ENCODE data around the gene GDI1.
A peak's percentile ranks its signal among the peaks of the same experiment; 100 is the strongest.

Gene GDI1

GRCh38 chrX:154443992-154444754 is 7.2 kb downstream of the GDI1 start, which contains the start of gene FAM50A:
FAM50A (plus strand) TSS chrX:154444141; CDS start chrX:154444236, 95 bp downstream.
- DNase-seq (ENCODE audit: insufficient read length): peak; percentile 86
- no peak for TF ChIP-seq POLR2A (IDR thresholded peaks at IDR 0.05; ENCODE audit: low read depth, low read length)
- no peak for TF ChIP-seq TAF1 (IDR thresholded peaks at IDR 0.05; ENCODE audit: borderline replicate concordance, low read depth, low read length)
- TF ChIP-seq POLR2AphosphoS5 (IDR thresholded peaks at IDR 0.05; ENCODE audit: low read depth, low read length): no peak
- FAIRE-seq: peak; percentile 84

GRCh38 chrX:154444755-154445246 is 7.8 kb downstream of the GDI1 start:
- FAIRE-seq (no peak), DNase-seq (ENCODE audit: insufficient read length) (no peak)
- TF ChIP-seq POLR2A (IDR thresholded peaks at IDR 0.05; ENCODE audit: low read depth, low read length): no peak

GRCh38 chrX:154445776-154446175 is 8.8 kb downstream of the GDI1 start:
- DNase-seq (ENCODE audit: insufficient read length) (no peak), FAIRE-seq (no peak)
- TF ChIP-seq TAF1 (IDR thresholded peaks at IDR 0.05; ENCODE audit: borderline replicate concordance, low read depth, low read length) (no peak), POLR2A (IDR thresholded peaks at IDR 0.05; ENCODE audit: low read depth, low read length) (no peak), POLR2AphosphoS5 (IDR thresholded peaks at IDR 0.05; ENCODE audit: low read depth, low read length) (no peak)

GRCh38 chrX:154446430-154446829 is 9.5 kb downstream of the GDI1 start:
- TF ChIP-seq POLR2A (IDR thresholded peaks at IDR 0.05; ENCODE audit: low read depth, low read length) (no peak), TAF1 (IDR thresholded peaks at IDR 0.05; ENCODE audit: borderline replicate concordance, low read depth, low read length) (no peak), POLR2AphosphoS5 (IDR thresholded peaks at IDR 0.05; ENCODE audit: low read depth, low read length) (no peak)
- DNase-seq (ENCODE audit: insufficient read length) (no peak), FAIRE-seq (no peak)

GRCh38 chrX:154448484-154448883 is 11.5 kb downstream of the GDI1 start:
- no peak for FAIRE-seq
- DNase-seq (ENCODE audit: insufficient read length): no peak
- TF ChIP-seq TAF1 (IDR thresholded peaks at IDR 0.05; ENCODE audit: borderline replicate concordance, low read depth, low read length): no peak
- no peak for TF ChIP-seq POLR2AphosphoS5 (IDR thresholded peaks at IDR 0.05; ENCODE audit: low read depth, low read length)
- TF ChIP-seq POLR2A (IDR thresholded peaks at IDR 0.05; ENCODE audit: low read depth, low read length): no peak

- DNase-seq (ENCODE audit: insufficient read length) (no peak), FAIRE-seq (no peak)
- no peak for TF ChIP-seq TAF1 (IDR thresholded peaks at IDR 0.05; ENCODE audit: borderline replicate concordance, low read depth, low read length)
- TF ChIP-seq POLR2A (IDR thresholded peaks at IDR 0.05; ENCODE audit: low read depth, low read length): no peak
- TF ChIP-seq POLR2AphosphoS5 (IDR thresholded peaks at IDR 0.05; ENCODE audit: low read depth, low read length): no peak
Observed at GRCh38 chrX:154449618-154450017, 12.7 kb downstream of the GDI1 start.

- no peak for DNase-seq (ENCODE audit: insufficient read length)
- no peak for FAIRE-seq
- no peak for TF ChIP-seq POLR2AphosphoS5 (IDR thresholded peaks at IDR 0.05; ENCODE audit: low read depth, low read length)
- no peak for TF ChIP-seq POLR2A (IDR thresholded peaks at IDR 0.05; ENCODE audit: low read depth, low read length)
- no peak for TF ChIP-seq TAF1 (IDR thresholded peaks at IDR 0.05; ENCODE audit: borderline replicate concordance, low read depth, low read length)
Observed at GRCh38 chrX:154450312-154450711, 13.4 kb downstream of the GDI1 start.

GRCh38 chrX:154452823-154453222 is 15.9 kb downstream of the GDI1 start:
- FAIRE-seq: no peak
- no peak for DNase-seq (ENCODE audit: insufficient read length)
- TF ChIP-seq POLR2A (IDR thresholded peaks at IDR 0.05; ENCODE audit: low read depth, low read length): no peak
- TF ChIP-seq POLR2AphosphoS5 (IDR thresholded peaks at IDR 0.05; ENCODE audit: low read depth, low read length): no peak
- TF ChIP-seq TAF1 (IDR thresholded peaks at IDR 0.05; ENCODE audit: borderline replicate concordance, low read depth, low read length): no peak

GRCh38 chrX:154457491-154458115 is 20.6 kb downstream of the GDI1 start:
- peak; percentile 76 for DNase-seq (ENCODE audit: insufficient read length)
- no peak for FAIRE-seq
- TF ChIP-seq POLR2A (IDR thresholded peaks at IDR 0.05; ENCODE audit: low read depth, low read length): no peak
- TF ChIP-seq TAF1 (IDR thresholded peaks at IDR 0.05; ENCODE audit: borderline replicate concordance, low read depth, low read length): no peak
- no peak for TF ChIP-seq POLR2AphosphoS5 (IDR thresholded peaks at IDR 0.05; ENCODE audit: low read depth, low read length)

- DNase-seq (ENCODE audit: insufficient read length): peak; percentile 68
- TF ChIP-seq POLR2AphosphoS5 (IDR thresholded peaks at IDR 0.05; ENCODE audit: low read depth, low read length) (no peak), POLR2A (IDR thresholded peaks at IDR 0.05; ENCODE audit: low read depth, low read length) (peak; percentile 68; the same call in 1 of the 2 replicates)
- FAIRE-seq: no peak
Observed at GRCh38 chrX:154458116-154458953, 21.4 kb downstream of the GDI1 start, which contains the start of gene PLXNA3. PLXNA3 (plus strand) TSS chrX:154458281; CDS start chrX:154460184, 1,903 bp downstream.
